NCI-H82 treated with DMSO at 0.1 percent for 48 hours (cell line): ENCODE data around the gene MYO5B.

ENCODE experiments used
- DNase-seq: peaks from one replicate; lab custom pipeline; 2025; ENCODE audit not compliant: unreplicated experiment; lab: John Stamatoyannopoulos, UW

The MYO5B gene

DNA sequence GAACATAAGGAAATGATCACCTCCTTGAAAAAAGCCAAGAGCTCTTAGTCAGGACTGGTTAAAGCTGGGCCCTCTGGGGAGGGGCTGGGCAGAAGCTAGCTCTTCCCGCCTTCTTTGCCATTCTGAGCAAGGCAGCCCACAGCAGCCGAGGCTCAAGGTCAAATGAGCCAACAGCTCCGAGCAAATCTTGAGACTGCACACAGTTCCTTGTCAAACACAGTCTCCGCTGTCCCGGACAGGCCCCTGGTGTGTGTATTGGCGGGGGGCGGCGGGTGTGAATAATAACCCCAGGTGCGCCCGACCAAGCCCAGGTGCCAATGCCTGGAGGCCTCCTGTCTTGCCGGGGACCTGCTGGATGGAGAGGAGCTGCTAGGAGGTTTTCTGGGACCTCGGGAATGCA is 335.2 kb downstream of the MYO5B start:
- no peak for DNase-seq

DNA sequence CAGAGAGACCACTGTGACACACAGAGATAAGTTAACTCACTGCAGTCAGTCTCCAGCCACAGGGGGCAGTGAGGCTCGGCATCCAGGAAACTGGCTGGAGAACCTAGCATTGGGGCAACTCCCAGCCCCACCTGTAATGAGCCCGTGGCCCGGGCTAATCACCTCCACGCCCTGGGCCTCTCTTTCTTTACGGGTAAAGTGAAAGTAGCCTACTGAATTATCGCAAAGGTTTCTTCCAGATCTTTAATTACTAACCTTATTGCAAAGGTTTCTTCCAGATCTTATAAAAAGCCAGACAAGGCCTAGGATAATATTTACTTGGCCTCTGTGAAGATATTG is 336.0 kb downstream of the MYO5B start:
- no peak for DNase-seq

DNA sequence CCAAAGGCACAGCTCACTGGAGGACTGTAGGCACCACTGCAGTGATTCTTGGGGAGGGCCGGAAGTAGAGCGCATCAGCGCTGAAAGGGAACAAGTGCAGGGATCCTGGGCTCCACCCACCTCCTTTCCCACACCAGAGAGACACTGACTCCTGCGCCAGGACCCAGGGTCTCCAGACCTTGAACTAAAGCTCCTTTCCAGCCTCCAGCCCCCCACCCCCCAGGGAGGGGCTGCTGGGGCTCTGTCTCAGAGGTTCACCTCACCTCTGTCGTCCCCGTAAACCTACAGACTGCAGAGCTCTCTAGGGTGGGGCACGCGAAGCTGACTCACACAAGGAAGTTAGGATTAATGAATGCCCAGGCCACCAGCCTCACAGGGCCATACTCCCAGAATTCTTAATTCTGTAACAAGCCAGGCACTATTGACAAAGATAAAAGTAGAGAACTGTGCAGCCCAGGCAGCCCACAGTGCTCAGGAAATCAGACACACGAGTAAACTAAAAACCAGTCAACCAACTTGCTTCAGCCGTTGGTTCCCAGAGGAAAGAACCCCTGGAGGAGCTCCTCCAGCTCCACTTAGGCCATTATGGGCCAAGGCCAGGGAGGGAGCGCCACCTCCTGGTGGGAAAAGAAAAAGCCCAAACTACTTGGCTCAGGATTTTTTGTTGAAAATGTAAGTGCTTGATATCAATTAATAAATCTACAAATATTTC is 336.5 kb downstream of the MYO5B start:
- DNase-seq, result no peak

- DNase-seq, result no peak
These were observed 337.2 kb downstream of the MYO5B start for GRCh38 chr18:49857708-49858107.

- no peak for DNase-seq
These were observed 338.5 kb downstream of the MYO5B start for GRCh38 chr18:49856496-49856895.

DNA sequence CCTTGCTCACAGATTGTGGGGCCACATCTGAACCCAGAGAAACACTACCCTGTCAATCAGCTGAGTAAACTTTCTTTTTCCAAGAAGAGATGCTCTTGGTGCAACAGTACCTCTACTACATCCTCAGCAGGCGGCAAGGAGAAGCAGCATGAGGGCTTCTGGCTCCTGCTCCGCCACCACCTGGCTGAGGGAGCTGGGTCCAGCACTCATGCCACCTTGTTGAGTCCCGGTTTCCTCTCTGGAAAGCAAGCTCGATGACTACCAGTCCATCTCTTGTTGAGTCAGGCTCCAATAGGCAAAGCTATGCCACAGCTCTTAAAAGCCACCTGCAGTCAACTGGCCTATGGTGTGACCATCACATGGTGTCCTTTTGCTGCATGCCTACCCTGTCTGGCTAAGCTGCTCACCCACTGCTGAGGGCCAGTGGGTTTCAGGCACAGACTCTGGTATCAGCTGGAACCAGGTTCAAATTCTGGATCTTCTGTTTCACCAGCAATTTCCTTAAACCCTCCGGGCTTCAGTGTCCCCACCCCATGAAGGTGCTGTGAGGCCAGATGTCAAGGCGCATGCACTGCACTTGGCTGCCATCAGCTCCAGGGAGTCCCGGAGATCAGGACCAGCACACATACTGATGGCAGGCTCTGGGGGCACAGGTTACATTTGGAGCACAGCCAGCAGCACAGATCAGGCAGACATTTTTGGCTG is 339.1 kb downstream of the MYO5B start:
- DNase-seq, result no peak

- no peak for DNase-seq
These were observed 340.3 kb downstream of the MYO5B start for GRCh38 chr18:49854681-49855080.

- DNase-seq, result no peak
These were observed 341.5 kb downstream of the MYO5B start for GRCh38 chr18:49853436-49853835.

DNA sequence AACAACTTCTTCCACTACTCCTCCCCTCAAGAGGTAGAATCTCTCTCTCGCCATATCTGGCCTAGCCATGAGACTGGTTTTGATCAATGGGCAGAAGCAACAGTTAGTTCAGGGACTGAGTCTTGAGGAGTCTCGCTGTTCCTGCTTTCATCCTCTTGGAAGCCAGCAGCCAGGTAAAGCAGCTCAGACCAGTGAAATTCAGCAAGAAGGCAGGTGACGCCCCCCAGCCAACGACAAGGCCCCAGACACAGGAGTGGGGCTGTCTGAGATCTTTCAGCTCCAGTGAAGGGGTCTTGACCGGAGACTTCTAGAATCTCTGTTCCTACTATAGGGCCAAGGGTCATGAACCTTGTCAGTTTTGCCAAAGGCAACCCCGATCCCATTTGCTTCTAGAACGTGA is 341.9 kb downstream of the MYO5B start:
- no peak for DNase-seq

GRCh38 chr18:49851624-49852023 is 343.3 kb downstream of the MYO5B start:
- DNase-seq, result no peak

DNA sequence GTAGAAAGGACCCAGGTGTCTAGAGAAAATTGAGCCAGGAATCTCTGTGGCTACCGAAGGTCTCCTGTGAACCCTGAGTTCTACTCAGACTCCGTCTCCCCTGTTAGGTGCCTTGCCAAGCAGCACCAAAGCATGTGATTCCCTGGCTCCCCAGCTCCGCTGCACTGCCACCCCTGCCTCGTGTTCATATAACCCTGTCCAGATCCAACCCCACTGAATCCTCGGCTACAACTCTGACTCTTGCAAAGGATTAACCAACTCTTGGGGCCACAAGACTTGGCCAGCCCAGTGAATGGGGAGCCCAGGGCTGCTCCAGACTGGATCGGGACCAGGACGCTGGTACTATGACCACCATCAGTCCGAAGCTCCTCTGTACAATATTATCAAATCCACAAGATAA is 344.3 kb downstream of the MYO5B start:
- no peak for DNase-seq

GRCh38 chr18:49849331-49850217 is 345.4 kb downstream of the MYO5B start:
- DNase-seq, result no peak

GRCh38 chr18:49848115-49848514 is 346.8 kb downstream of the MYO5B start:
- no peak for DNase-seq

DNA sequence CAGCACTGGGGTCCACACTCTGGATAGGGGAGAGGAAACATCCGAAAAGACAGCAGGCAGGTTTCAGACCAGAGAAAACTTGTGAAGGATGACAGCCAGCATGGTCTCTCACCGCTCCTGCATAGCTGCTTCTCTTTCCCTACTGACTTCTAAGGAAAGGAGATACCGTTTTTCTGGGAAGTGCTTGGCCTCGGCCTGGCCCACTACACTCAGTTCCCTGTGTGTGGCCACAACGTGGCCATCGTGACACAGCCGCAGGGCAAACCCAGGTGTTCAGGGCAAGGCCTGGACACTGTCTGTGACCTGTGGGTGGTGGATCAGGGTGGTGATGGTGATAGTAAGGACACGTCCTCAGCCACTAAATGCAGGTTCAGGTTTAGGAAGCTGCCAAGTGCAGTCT is 347.4 kb downstream of the MYO5B start:
- DNase-seq, result no peak

DNA sequence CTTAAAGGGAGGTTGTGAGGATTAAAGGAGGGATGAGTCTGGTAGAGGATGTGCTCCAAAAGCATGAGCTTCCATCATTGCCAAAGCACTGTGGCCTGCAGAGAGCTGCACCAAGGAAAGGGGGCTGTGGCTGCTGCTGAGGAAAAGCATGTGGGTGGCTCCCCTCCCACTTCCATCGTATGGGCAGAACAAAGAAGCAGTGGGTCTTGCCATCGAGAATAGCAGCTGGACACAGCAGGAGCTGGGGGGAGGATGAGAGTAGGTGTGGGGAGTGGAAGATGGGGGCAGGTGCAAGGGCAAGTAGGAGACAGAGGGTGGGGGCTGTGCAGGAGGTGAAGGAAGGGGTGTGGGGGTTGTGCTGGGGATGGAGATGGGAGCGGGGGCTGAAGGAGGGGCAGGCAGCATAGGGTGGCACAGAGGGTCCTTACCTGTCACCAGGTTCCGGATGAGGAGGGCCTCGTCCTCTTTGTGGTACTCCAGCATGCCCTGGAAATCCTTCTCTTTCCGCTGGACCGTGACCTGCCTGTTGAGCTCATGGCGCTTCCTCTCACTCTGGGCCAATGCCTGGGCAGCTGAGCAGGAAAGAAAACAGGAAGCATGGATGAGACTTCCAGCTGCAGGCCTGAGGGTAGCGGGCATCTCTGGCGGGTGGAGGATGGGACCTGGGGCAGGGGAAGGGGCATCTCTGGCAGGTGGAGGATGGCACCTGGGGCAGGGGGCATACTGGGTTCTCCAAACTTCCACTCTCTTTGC is 348.1 kb downstream of the MYO5B start:
- no peak for DNase-seq

DNA sequence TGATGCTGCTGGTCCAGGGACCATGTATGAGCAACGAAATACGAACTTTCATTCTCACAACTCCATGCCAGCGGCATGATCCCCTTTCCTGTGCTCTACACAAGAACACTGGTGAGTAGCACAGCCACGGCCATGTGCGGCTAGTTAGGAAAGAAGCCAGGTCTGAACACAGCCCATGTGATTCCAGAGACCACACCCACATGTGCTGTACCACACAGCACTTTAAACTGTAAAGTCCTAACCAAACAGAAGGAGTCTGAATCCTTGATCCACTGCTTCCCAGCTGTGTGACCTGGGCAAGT is 348.6 kb downstream of the MYO5B start:
- no peak for DNase-seq

- DNase-seq, result no peak
These were observed 349.2 kb downstream of the MYO5B start for GRCh38 chr18:49845629-49846360.

- peak; percentile 13 for DNase-seq
These were observed 350.0 kb downstream of the MYO5B start for GRCh38 chr18:49844903-49845302.

GRCh38 chr18:49843778-49844625 is 350.9 kb downstream of the MYO5B start:
- DNase-seq, result no peak

DNA sequence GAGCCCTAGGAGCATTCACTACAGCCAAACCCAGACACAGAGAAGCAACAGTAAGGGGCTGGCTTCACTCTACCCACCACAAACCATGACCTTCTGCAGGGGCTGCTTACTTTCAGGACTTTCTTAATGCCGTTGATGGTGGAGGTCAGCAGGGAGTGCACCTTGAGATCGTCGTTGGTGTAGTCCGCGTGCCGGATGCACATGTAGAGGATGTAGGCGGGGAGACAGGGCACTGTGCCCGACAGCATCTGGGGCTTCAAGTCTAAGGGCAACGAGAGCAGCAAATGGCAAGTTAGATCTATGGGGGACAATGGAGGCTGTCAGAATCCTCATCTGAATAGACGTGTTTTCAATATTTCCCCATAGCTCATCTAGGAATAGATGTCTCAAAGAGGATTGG is 351.8 kb downstream of the MYO5B start:
- no peak for DNase-seq
